Skeletal muscle satellite cell (primary cell): ENCODE results near the gene NUDT1.
A peak's percentile ranks its signal among the peaks of the same experiment; 100 is the strongest.

Experiments used
- H3K27me3 ChIP-seq: 2 replicates; pipeline ENCODE4 v1.7.0; 2013; ENCODE audit warnings: low read length; ENCODE audit not compliant: control insufficient read depth, insufficient read depth
- H3K36me3 ChIP-seq: 2 replicates; pipeline ENCODE4 v1.7.0; 2013; ENCODE audit warnings: mild to moderate bottlenecking, control low read depth, low read length; ENCODE audit not compliant: insufficient read depth
- H3K4me1 ChIP-seq: 2 replicates; pipeline ENCODE4 v1.7.0; 2013; ENCODE audit warnings: low read length; ENCODE audit not compliant: control insufficient read depth, insufficient read depth
- H3K4me2 ChIP-seq: 2 replicates; pipeline ENCODE4 v1.7.0; 2013; ENCODE audit warnings: mild to moderate bottlenecking, low read length
- H3K4me3 ChIP-seq: 2 replicates; pipeline ENCODE4 v1.7.0; 2013; ENCODE audit warnings: low read length
- H3K9ac ChIP-seq: 2 replicates; pipeline ENCODE4 v1.7.0; 2013; ENCODE audit warnings: mild to moderate bottlenecking, low read depth, low read length, moderate library complexity
- H3K9me3 ChIP-seq: replicated peaks from 2 replicates; pipeline ENCODE4 v1.7.0; 2013; ENCODE audit warnings: mild to moderate bottlenecking, control low read depth, low read length

The NUDT1 gene

GRCh38 chr7:2243458-2243857 lies 1.4 kb downstream of the NUDT1 start:
- Histone ChIP-seq H3K36me3 (peaks cover 7% of the 10 kb centered on the region), H3K4me2 (peak overlapping the region; percentile 99), H3K9me3 (no peaks in the 10 kb centered on the region), H3K4me3 (no peak overlapping the region), H3K9ac (no peak overlapping the region), H3K27me3 (no peaks in the 10 kb centered on the region), H3K4me1 (peaks cover 19% of the 10 kb centered on the region)

- H3K4me2 ChIP-seq = no peak overlapping the region
- no peaks in the 10 kb centered on the region for H3K9me3 ChIP-seq
- peaks cover under 1% of the 10 kb centered on the region for H3K36me3 ChIP-seq
- peaks cover 30% of the 10 kb centered on the region for H3K4me1 ChIP-seq
- H3K4me3 ChIP-seq = no peak overlapping the region
- no peaks in the 10 kb centered on the region for H3K27me3 ChIP-seq
- no peak overlapping the region for H3K9ac ChIP-seq
Observed at GRCh38 chr7:2244404-2244995, 2.5 kb downstream of the NUDT1 start.

- no peak overlapping the region for H3K4me3 ChIP-seq
- H3K4me1 ChIP-seq = peaks cover 34% of the 10 kb centered on the region
- no peak overlapping the region for H3K4me2 ChIP-seq
- H3K9me3 ChIP-seq = no peaks in the 10 kb centered on the region
- no peak overlapping the region for H3K9ac ChIP-seq
- no peaks in the 10 kb centered on the region for H3K27me3 ChIP-seq
- no peaks in the 10 kb centered on the region for H3K36me3 ChIP-seq
Observed at GRCh38 chr7:2245883-2246675, 4.1 kb downstream of the NUDT1 start.

- H3K4me3 ChIP-seq = no peak overlapping the region
- H3K9me3 ChIP-seq = no peaks in the 10 kb centered on the region
- H3K9ac ChIP-seq = no peak overlapping the region
- H3K36me3 ChIP-seq = peaks cover 5% of the 10 kb centered on the region
- H3K27me3 ChIP-seq = no peaks in the 10 kb centered on the region
- peaks cover 32% of the 10 kb centered on the region for H3K4me1 ChIP-seq
- no peak overlapping the region for H3K4me2 ChIP-seq
Observed at GRCh38 chr7:2247141-2247995, 5.3 kb downstream of the NUDT1 start.

- peak overlapping the region; percentile 72 for H3K4me2 ChIP-seq
- H3K4me1 ChIP-seq = peaks cover 20% of the 10 kb centered on the region
- H3K4me3 ChIP-seq = peak overlapping the region; percentile 23
- peak overlapping the region; percentile 80 for H3K9ac ChIP-seq
- no peaks in the 10 kb centered on the region for H3K27me3 ChIP-seq
- peaks cover 13% of the 10 kb centered on the region for H3K36me3 ChIP-seq
- no peaks in the 10 kb centered on the region for H3K9me3 ChIP-seq
Observed at GRCh38 chr7:2248984-2249694, 7.1 kb downstream of the NUDT1 start.

- no peaks in the 10 kb centered on the region for H3K9me3 ChIP-seq
- peaks cover 20% of the 10 kb centered on the region for H3K4me1 ChIP-seq
- H3K4me2 ChIP-seq = peak overlapping the region; percentile 72
- H3K9ac ChIP-seq = peak overlapping the region; percentile 80
- H3K36me3 ChIP-seq = peaks cover 13% of the 10 kb centered on the region
- peak overlapping the region; percentile 23 for H3K4me3 ChIP-seq
- no peaks in the 10 kb centered on the region for H3K27me3 ChIP-seq
Observed at GRCh38 chr7:2249744-2250323, 7.8 kb downstream of the NUDT1 start.

GRCh38 chr7:2251381-2251780 lies 9.4 kb downstream of the NUDT1 start:
- no peaks in the 10 kb centered on the region for H3K27me3 ChIP-seq
- H3K4me2 ChIP-seq = no peak overlapping the region
- peaks cover 20% of the 10 kb centered on the region for H3K4me1 ChIP-seq
- H3K9ac ChIP-seq = no peak overlapping the region
- no peaks in the 10 kb centered on the region for H3K9me3 ChIP-seq
- no peak overlapping the region for H3K4me3 ChIP-seq
- H3K36me3 ChIP-seq = peaks cover 16% of the 10 kb centered on the region

GRCh38 chr7:2251841-2252771 lies 10.1 kb downstream of the NUDT1 start:
- Histone ChIP-seq H3K4me1 (peaks cover 20% of the 10 kb centered on the region), H3K9ac (no peak overlapping the region), H3K4me3 (no peak overlapping the region), H3K9me3 (no peaks in the 10 kb centered on the region), H3K27me3 (no peaks in the 10 kb centered on the region), H3K4me2 (no peak overlapping the region), H3K36me3 (peaks cover 21% of the 10 kb centered on the region)

GRCh38 chr7:2253021-2253420 lies 11.0 kb downstream of the NUDT1 start:
- Histone ChIP-seq H3K27me3 (no peaks in the 10 kb centered on the region), H3K36me3 (peaks cover 25% of the 10 kb centered on the region), H3K4me1 (peaks cover 20% of the 10 kb centered on the region), H3K9ac (no peak overlapping the region), H3K4me3 (no peak overlapping the region), H3K9me3 (no peaks in the 10 kb centered on the region), H3K4me2 (no peak overlapping the region)

GRCh38 chr7:2253525-2254244 lies 11.7 kb downstream of the NUDT1 start:
- no peak overlapping the region for H3K4me2 ChIP-seq
- H3K4me1 ChIP-seq = peaks cover 15% of the 10 kb centered on the region
- H3K9me3 ChIP-seq = no peaks in the 10 kb centered on the region
- no peak overlapping the region for H3K9ac ChIP-seq
- no peak overlapping the region for H3K4me3 ChIP-seq
- no peaks in the 10 kb centered on the region for H3K27me3 ChIP-seq
- H3K36me3 ChIP-seq = peaks cover 25% of the 10 kb centered on the region
